Motor neuron (in vitro differentiated cells): ENCODE measurements around the gene EDN1. TPM values are rescaled to one million over a fixed set of nuclear protein-coding genes. Genes with fewer than 3 reads are reported as not detected.
A peak's percentile ranks its signal among the peaks of the same experiment; 100 is the strongest.

Experiments
- ATAC-seq, 8 experiments: fragments of 200-7000 bp; cut with Tn5 transposase; replicated peaks in 6 of 8; 2 replicates each; pipeline ENCODE4 v1.8.0; 2021; ENCODE audit warnings: mild to moderate bottlenecking in 8 of 8, moderate library complexity in 8 of 8
- H3K27ac ChIP-seq, 2 donors: fragments of 250-450 bp; sonication (Bioruptor Pico); 2 replicates each; pipeline ENCODE4 v1.9.0; 2021; ENCODE audit warnings: antibody characterized with exemption in 2 of 2, mild to moderate bottlenecking in 2 of 2, moderate library complexity in 1 of 2
- H3K4me1 ChIP-seq, 2 donors: fragments of 250-450 bp; sonication (Bioruptor Pico); replicated peaks in 1 of 2; 2 replicates each; pipeline ENCODE4 v1.6.1; 2021; ENCODE audit warnings: antibody characterized with exemption in 2 of 2, mild to moderate bottlenecking in 2 of 2, moderate library complexity in 1 of 2
- H3K4me3 ChIP-seq, 5 donors: fragments of 250-450 bp; sonication (Bioruptor Pico); 2 replicates each; pipeline ENCODE4 v1.9.0; 2021; ENCODE audit warnings: antibody characterized with exemption in 5 of 5, mild to moderate bottlenecking in 5 of 5, moderate library complexity in 4 of 5
- WGBS, 10 experiments: fragments of 450-650 bp; shearing (Covaris generic); methylation state at CpG; one replicate each; pipeline ENCODE4 v1.0.0; 2022; 5-methylcytosine and 5-hydroxymethylcytosine counted together
- in situ Hi-C, 9 experiments: fragments of 400-800 bp; cut with MboI; loops; one replicate each; pipeline ENCODE4 v1.15.0; 2021; ENCODE audit warnings: low sequenced_read_pairs in 9 of 9, low pct_unique_long_range_greater_than_20kb in 2 of 9; ENCODE audit not compliant: unreplicated experiment in 9 of 9
- total RNA-seq, 8 experiments: library from RNA; unstranded; fragments of 300-600 nt; gene quantifications; 2 replicates each; pipeline versions ENCODE4 v1.2.3 to v1.2.4, GENCODE V29; 2022

EDN1 gene
- total RNA-seq, 8 experiments from 2014 or later: 0.22 to 5.8 (median 0.55) TPM; not detected in 1

DNA sequence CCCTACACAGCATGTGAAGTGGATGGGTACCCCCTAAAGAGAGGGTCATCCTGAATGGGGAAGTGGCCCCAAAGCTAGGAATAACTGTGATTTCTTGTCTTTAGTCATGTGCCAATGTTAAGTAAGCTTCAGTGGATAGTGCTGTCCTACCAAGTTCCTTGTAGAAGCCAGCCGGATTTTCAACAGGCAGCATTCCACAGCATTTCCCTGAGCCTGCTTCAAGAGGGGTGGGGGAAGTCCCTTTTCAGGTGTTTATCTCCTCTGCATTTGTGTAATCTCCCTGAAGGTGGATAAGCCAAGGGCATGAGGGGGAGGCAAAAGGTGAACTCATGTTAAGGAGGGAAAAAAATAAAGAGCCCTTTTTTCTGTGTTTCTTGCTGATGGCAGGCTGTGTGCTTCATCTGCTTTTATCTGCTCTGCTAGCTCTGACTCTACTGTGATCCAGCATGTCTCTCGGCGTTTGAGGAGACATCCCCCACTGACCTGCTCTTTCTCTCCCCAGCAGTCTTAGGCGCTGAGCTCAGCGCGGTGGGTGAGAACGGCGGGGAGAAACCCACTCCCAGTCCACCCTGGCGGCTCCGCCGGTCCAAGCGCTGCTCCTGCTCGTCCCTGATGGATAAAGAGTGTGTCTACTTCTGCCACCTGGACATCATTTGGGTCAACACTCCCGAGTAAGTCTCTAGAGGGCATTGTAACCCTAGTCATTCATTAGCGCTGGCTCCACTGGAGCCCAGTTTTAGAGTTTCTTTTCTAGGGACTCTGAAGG is 1.9 kb downstream of the EDN1 start:
- no peak overlapping the region for H3K27ac ChIP-seq
- in situ Hi-C loops: loop anchor here in 1 of 9 experiments (10.0 kb wide), 1 partner anchor 313 kb away; no protein-coding TSS in a partner anchor
- peaks cover 0 to 7% of the 10 kb centered on the region in 2 donors for H3K4me1 ChIP-seq
- H3K4me3 ChIP-seq: no peak overlapping the region
- peak in 3 of 8 experiments; percentile 23 to 32 (median 27) for ATAC-seq
- 31 to 75% (median 60%) methylated on average over 1 to 8 of the region's 15 CpGs; no CpG with 5 or more reads in 1 of the 10 experiments for WGBS, 10 experiments

DNA sequence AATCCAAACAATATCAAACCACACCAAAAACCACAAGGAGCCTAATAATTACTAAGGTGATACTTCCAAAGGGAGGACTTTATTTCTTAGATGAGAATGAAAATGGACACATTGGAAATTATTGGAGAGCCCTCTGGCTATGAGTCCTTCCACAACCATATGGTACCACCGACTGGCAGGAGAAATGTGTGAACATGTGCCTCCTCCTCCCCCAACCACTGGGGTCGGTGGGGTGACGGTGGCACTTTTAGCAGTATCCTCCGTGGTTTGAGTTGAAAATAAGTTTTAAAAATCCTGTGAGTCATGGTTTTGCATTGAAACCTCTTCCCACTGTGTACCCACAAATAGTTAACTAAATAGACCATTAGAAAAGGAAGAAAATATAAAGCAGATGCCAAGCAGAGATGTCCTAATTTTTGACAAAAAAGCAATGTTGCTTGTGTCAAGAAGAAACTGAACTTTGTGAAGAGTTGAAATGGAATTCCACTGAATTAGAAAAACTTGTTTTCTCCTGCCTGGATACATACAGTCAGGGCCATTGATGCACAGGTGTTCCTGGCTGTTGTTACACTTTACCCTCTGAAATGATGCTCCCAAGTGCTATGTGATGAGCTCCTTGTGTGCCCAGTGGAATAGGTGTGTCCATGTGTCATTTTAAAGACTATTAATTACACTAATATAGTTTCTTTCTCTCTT is 3.2 kb downstream of the EDN1 start:
- ATAC-seq: no peak
- peaks cover 0 to 7% of the 10 kb centered on the region in 2 donors for H3K4me1 ChIP-seq
- no peak overlapping the region for H3K4me3 ChIP-seq
- in situ Hi-C loops: loop anchor here in 1 of 9 experiments (10.0 kb wide), 1 partner anchor 311 kb away; no protein-coding TSS in a partner anchor
- no peak overlapping the region for H3K27ac ChIP-seq
- WGBS, 10 experiments: 28 to 94% (median 57%) methylated on average over 2 to 4 of the region's 4 CpGs; no CpG with 5 or more reads in 4 of the 10 experiments

- 42 to 100% (median 89%) methylated on average over 2 to 7 of the region's 7 CpGs for WGBS, 10 experiments
- Histone ChIP-seq H3K4me3 (no peak overlapping the region), H3K4me1 (peaks cover 0 to 7% of the 10 kb centered on the region in 2 donors), H3K27ac (no peak overlapping the region)
- ATAC-seq: no peak
- in situ Hi-C loops: loop anchor here in 1 of 9 experiments (10.0 kb wide), 1 partner anchor 311 kb away; no protein-coding TSS in a partner anchor
Measured at GRCh38 chr6:12293931-12294807, 4.0 kb downstream of the EDN1 start.

DNA sequence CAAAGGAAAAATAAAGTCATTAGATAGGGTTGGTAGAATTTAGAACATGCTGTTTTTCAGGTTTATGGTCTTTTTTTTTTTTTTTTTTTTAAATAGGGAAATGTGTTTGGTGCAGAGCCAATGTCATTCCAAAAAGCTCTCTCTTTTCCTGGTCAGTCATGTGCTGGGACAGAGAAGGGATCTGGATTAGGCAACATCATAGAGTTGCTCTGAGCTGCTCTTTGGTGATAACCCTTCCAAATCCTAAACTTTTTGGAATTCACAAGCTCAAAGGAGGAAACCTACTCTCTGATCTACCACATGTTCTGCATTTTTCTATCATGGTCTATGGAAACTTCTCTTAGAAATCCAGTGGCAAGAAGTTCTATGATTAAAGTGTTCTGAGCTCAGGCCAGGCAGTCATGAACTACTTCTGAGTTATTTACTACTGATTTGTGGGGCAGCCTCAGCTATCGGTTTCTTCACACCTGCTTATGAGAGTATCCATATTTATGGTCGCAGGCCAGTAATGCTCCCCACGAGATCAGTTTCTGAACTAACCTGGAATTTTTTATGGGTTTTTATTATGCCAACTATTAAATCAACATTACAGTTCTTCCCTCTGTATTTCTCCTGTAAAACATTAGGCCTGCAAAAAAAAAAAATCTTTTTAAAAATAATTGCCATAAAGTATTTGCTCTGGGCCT is 4.8 kb downstream of the EDN1 start:
- Histone ChIP-seq H3K27ac (no peak overlapping the region), H3K4me1 (peaks cover 0 to 7% of the 10 kb centered on the region in 2 donors), H3K4me3 (no peak overlapping the region)
- no peak for ATAC-seq
- whole genome bisulfite sequencing, 10 experiments: 41 to 94% (median 80%) methylated on average over 1 to 3 of the region's 3 CpGs; no CpG with 5 or more reads in 2 of the 10 experiments
- in situ Hi-C loops: loop anchor here in 1 of 9 experiments (10.0 kb wide), 1 partner anchor 310 kb away; no protein-coding TSS in a partner anchor

- Histone ChIP-seq H3K4me3 (no peak overlapping the region), H3K4me1 (peaks cover 0 to 7% of the 10 kb centered on the region in 2 donors), H3K27ac (no peak overlapping the region)
- peak in 3 of 8 experiments; percentile 51 to 67 (median 64) for ATAC-seq
- 33 to 90% (median 68%) methylated on average over 4 to 11 of the region's 14 CpGs; no CpG with 5 or more reads in 2 of the 10 experiments for WGBS, 10 experiments
- in situ Hi-C loops: loop anchor here in 1 of 9 experiments (10.0 kb wide), 1 partner anchor 309 kb away; no protein-coding TSS in a partner anchor
Measured at GRCh38 chr6:12295558-12296254, 5.5 kb downstream of the EDN1 start.

DNA sequence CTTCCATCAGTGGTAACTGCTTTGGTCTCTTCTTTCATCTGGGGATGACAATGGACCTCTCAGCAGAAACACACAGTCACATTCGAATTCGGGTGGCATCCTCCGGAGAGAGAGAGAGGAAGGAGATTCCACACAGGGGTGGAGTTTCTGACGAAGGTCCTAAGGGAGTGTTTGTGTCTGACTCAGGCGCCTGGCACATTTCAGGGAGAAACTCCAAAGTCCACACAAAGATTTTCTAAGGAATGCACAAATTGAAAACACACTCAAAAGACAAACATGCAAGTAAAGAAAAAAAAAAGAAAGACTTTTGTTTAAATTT is 6.1 kb downstream of the EDN1 start:
- 0 to 83% (median 51%) methylated on average over 1 to 5 of the region's 5 CpGs; no CpG with 5 or more reads in 1 of the 10 experiments for WGBS, 10 experiments
- peak in 3 of 8 experiments; percentile 58 to 98 (median 97) for ATAC-seq
- Histone ChIP-seq H3K4me1 (peaks cover 0 to 7% of the 10 kb centered on the region in 2 donors), H3K27ac (no peak overlapping the region), H3K4me3 (no peak overlapping the region)
- in situ Hi-C loops: loop anchor here in 1 of 9 experiments (10.0 kb wide), 1 partner anchor 309 kb away; no protein-coding TSS in a partner anchor

DNA sequence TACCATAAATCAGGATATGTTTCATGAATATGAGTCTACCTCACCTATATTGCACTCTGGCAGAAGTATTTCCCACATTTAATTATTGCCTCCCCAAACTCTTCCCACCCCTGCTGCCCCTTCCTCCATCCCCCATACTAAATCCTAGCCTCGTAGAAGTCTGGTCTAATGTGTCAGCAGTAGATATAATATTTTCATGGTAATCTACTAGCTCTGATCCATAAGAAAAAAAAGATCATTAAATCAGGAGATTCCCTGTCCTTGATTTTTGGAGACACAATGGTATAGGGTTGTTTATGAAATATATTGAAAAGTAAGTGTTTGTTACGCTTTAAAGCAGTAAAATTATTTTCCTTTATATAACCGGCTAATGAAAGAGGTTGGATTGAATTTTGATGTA is 6.4 kb downstream of the EDN1 start:
- WGBS, 10 experiments: 72 to 100% (median 92%) methylated on average over 2 to 3 of the region's 3 CpGs; no CpG with 5 or more reads in 1 of the 10 experiments
- Histone ChIP-seq H3K27ac (no peak overlapping the region), H3K4me3 (no peak overlapping the region), H3K4me1 (peaks cover 0 to 7% of the 10 kb centered on the region in 2 donors)
- in situ Hi-C loops: loop anchor here in 1 of 9 experiments (10.0 kb wide), 1 partner anchor 308 kb away; no protein-coding TSS in a partner anchor
- ATAC-seq: no peak

DNA sequence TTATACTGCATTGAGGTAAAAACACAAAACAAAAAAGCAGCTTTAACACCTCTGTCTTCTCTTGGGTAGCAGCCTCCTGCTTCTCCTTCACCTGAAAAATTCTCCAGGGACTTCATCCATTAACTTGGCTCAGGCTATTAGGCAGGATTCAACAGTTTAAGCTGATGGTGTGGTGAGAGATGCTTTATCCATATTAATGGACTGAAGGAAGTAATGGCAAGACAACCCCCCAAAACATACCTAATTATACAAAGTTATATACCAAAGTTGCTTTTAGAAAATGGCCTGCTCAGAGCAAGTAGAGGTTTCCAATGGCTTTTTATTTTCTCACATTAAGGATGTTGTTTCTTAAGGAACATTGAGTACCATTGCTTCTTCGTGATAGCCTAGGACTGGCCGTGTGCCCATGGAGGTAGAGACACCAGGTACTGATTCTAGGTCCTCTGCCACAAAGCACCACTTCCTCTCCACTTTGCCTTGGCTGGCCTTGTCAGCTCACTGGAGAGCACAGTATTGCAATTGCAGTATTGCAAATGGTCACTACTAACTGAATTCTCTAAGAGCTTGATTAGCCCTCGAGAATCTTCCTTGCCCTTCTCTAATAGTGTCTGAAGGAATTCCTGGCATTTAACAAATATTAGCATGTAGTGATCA is 7.3 kb downstream of the EDN1 start:
- Histone ChIP-seq H3K27ac (no peak overlapping the region), H3K4me1 (peaks cover 0 to 3% of the 10 kb centered on the region in 2 donors), H3K4me3 (no peak overlapping the region)
- in situ Hi-C loops: loop anchor here in 1 of 9 experiments (10.0 kb wide), 1 partner anchor 307 kb away; no protein-coding TSS in a partner anchor
- ATAC-seq: no peak
- 67 to 100% (median 83%) methylated on average over 1 to 3 of the region's 3 CpGs; no CpG with 5 or more reads in 2 of the 10 experiments for WGBS, 10 experiments

GRCh38 chr6:12298017-12298978 is 8.1 kb downstream of the EDN1 start:
- in situ Hi-C loops: loop anchor here in 1 of 9 experiments (10.0 kb wide), 1 partner anchor 307 kb away; no protein-coding TSS in a partner anchor

DNA sequence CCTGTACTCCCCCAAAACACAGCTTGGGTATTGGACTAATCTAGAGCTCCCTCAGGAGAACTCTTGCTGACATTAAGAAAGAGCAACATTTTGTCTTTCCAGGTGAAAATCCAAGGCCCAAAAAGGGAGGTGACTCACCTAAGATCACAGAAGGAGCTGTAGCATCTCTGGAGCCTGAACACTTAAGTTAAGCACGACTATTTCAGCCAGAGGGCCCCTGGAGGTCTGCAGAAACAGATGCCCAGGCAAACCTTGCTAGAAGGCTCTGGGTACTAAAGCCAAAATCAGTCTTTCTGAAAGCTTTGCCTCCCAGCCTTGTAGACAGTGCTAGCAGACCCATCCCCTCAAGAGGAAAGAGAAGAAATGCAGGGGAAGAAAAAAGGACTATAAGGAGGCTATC is 8.8 kb downstream of the EDN1 start:
- ATAC-seq: no peak
- no peak overlapping the region for H3K27ac ChIP-seq
- in situ Hi-C loops: loop anchor here in 1 of 9 experiments (10.0 kb wide), 1 partner anchor 306 kb away; no protein-coding TSS in a partner anchor
- 0 to 63% (median 17%) methylated on average over 1 of the region's 1 CpG; no CpG with 5 or more reads in 6 of the 10 experiments for WGBS, 10 experiments
- H3K4me1 ChIP-seq: no peaks in the 10 kb centered on the region
- H3K4me3 ChIP-seq: no peak overlapping the region

More at GRCh38 chr6:12298017-12298978, 8.1 kb downstream of the EDN1 start:
- no peak overlapping the region for H3K4me3 ChIP-seq
- WGBS, 10 experiments: 60 to 100% (median 82%) methylated on average over 3 to 7 of the region's 7 CpGs; no CpG with 5 or more reads in 1 of the 10 experiments
- no peak for ATAC-seq
- H3K4me1 ChIP-seq: no peaks in the 10 kb centered on the region
- H3K27ac ChIP-seq: no peak overlapping the region
